Astrocyte (in vitro differentiated cells and primary cell): Measurements from ENCODE around the gene PIP4K2B. TPM values are rescaled to one million over a fixed set of nuclear protein-coding genes. Genes with fewer than 3 reads are reported as not detected.

Experiments used
- DNase-seq: peaks from one replicate; pipeline ENCODE4 v3.0.0-alpha.2; 2010; ENCODE audit warnings: low read depth
- FAIRE-seq: peaks from 2 replicates; lab custom pipeline; 2011; peaks lifted over from hg19 to GRCh38; lab: Jason Lieb, UNC
- H2AFZ ChIP-seq: 2 replicates; pipeline ENCODE4 v1.6.0; 2012; ENCODE audit warnings: low read depth, low read length, inconsistent platforms
- H3K27ac ChIP-seq: 2 replicates; pipeline ENCODE4 v1.5.1; 2011; ENCODE audit warnings: low read depth, low read length, inconsistent platforms
- H3K27me3 ChIP-seq: 2 replicates; pipeline ENCODE4 v1.6.0; 2011; ENCODE audit warnings: low read length, inconsistent platforms; ENCODE audit not compliant: insufficient read depth
- H3K36me3 ChIP-seq: 2 replicates; pipeline ENCODE4 v1.5.1; 2011; ENCODE audit warnings: low read length, inconsistent platforms; ENCODE audit not compliant: insufficient read depth
- H3K4me1 ChIP-seq: 2 replicates; pipeline ENCODE4 v1.5.1; 2011; ENCODE audit warnings: low read length, inconsistent platforms; ENCODE audit not compliant: insufficient read depth
- H3K4me2 ChIP-seq: 2 replicates; pipeline ENCODE4 v1.6.0; 2012; ENCODE audit warnings: low read length, inconsistent platforms
- H3K4me3 ChIP-seq: 2 replicates; pipeline ENCODE4 v1.5.1; 2011; ENCODE audit warnings: low read depth, mild to moderate bottlenecking, low read length, inconsistent platforms; ENCODE audit not compliant: insufficient read depth
- H3K79me2 ChIP-seq: 2 replicates; pipeline ENCODE4 v1.6.0; 2012; ENCODE audit warnings: mild to moderate bottlenecking, low read length, inconsistent platforms; ENCODE audit not compliant: insufficient read depth
- H3K9ac ChIP-seq: 2 replicates; pipeline ENCODE4 v1.6.0; 2012; ENCODE audit warnings: mild to moderate bottlenecking, low read length, inconsistent platforms
- H3K9me3 ChIP-seq: 2 replicates; pipeline ENCODE4 v1.5.1; 2012; ENCODE audit warnings: low read depth, mild to moderate bottlenecking, low read length, inconsistent platforms; ENCODE audit not compliant: insufficient read depth
- H4K20me1 ChIP-seq: 2 replicates; pipeline ENCODE4 v1.6.0; 2012; ENCODE audit warnings: low read length, inconsistent platforms; ENCODE audit not compliant: insufficient read depth
- H3K27ac Mint-ChIP-seq: one replicate; pipeline ENCODE4 v1.8.0; 2021; ENCODE audit warnings: mild to moderate bottlenecking, mixed read lengths; ENCODE audit not compliant: unreplicated experiment
- H3K27me3 Mint-ChIP-seq: one replicate; pipeline ENCODE4 v1.8.0; 2021; ENCODE audit warnings: low read depth, mixed read lengths; ENCODE audit not compliant: unreplicated experiment
- H3K36me3 Mint-ChIP-seq: one replicate; pipeline ENCODE4 v1.8.0; 2021; ENCODE audit warnings: low read depth, mixed read lengths; ENCODE audit not compliant: unreplicated experiment
- H3K4me1 Mint-ChIP-seq: one replicate; pipeline ENCODE4 v1.8.0; 2021; ENCODE audit warnings: low read depth, mixed read lengths; ENCODE audit not compliant: unreplicated experiment
- H3K4me3 Mint-ChIP-seq: one replicate; pipeline ENCODE4 v1.8.0; 2021; ENCODE audit warnings: mild to moderate bottlenecking, moderate library complexity, mixed read lengths; ENCODE audit not compliant: unreplicated experiment
- H3K9me3 Mint-ChIP-seq: one replicate; pipeline ENCODE4 v1.8.0; 2021; ENCODE audit warnings: mild to moderate bottlenecking, mixed read lengths; ENCODE audit not compliant: unreplicated experiment
- CTCF ChIP-seq: IDR thresholded peaks from 2 replicates; pipeline ENCODE4 v1.5.1; 2011; ENCODE audit warnings: low read depth, mild to moderate bottlenecking, inconsistent platforms, low read length, moderate library complexity; ENCODE audit not compliant: insufficient read depth
- EZH2 ChIP-seq: IDR thresholded peaks from 2 replicates; pipeline ENCODE4 v1.6.1; 2012; ENCODE audit warnings: mild to moderate bottlenecking, low read length, inconsistent platforms; ENCODE audit not compliant: insufficient read depth
- total RNA-seq: library from RNA; stranded (reverse); gene quantifications from 2 replicates; pipeline ENCODE4 v1.2.1, GENCODE V29; 2021

The PIP4K2B gene
- total RNA-seq, 1 donor from 2014 or later, result 58.2 TPM

- no peak overlapping the region for H3K4me3 Mint-ChIP-seq
- H4K20me1 ChIP-seq, result peaks cover 92% of the 10 kb centered on the region
These were observed 56.7 kb downstream of the PIP4K2B start for GRCh38 chr17:38742411-38743308.

GRCh38 chr17:38741921-38742410 is 57.4 kb downstream of the PIP4K2B start:
- H4K20me1 ChIP-seq, result peaks cover 89% of the 10 kb centered on the region
- peak overlapping the region; percentile 50 for H3K27ac ChIP-seq
- TF ChIP-seq CTCF, result no peak
- no peak for TF ChIP-seq EZH2
- no peaks in the 10 kb centered on the region for H3K9me3 ChIP-seq
- H3K9ac ChIP-seq, result peak overlapping the region; percentile 53
- peaks cover 82% of the 10 kb centered on the region for H3K79me2 ChIP-seq
- FAIRE-seq, result no peak
- Mint-ChIP-seq H3K4me1 (peaks cover 35% of the 10 kb centered on the region), H3K36me3 (peaks cover 7% of the 10 kb centered on the region), H3K27ac (peak overlapping the region; percentile 70), H3K27me3 (no peaks in the 10 kb centered on the region), H3K4me3 (no peak overlapping the region), H3K9me3 (peaks cover 2% of the 10 kb centered on the region)
- H3K4me2 ChIP-seq, result peak overlapping the region; percentile 54
- DNase-seq, result no peak
- no peak overlapping the region for H2AFZ ChIP-seq
- H3K4me1 ChIP-seq, result peaks cover 28% of the 10 kb centered on the region
- H3K27me3 ChIP-seq, result no peaks in the 10 kb centered on the region
- H3K4me3 ChIP-seq, result no peak overlapping the region
- peaks cover 11% of the 10 kb centered on the region for H3K36me3 ChIP-seq

More at GRCh38 chr17:38742411-38743308, 56.7 kb downstream of the PIP4K2B start:
- H3K79me2 ChIP-seq, result peaks cover 89% of the 10 kb centered on the region
- Mint-ChIP-seq H3K27me3 (no peaks in the 10 kb centered on the region), H3K36me3 (peaks cover 7% of the 10 kb centered on the region), H3K9me3 (peaks cover 2% of the 10 kb centered on the region), H3K27ac (peak overlapping the region; percentile 70), H3K4me1 (peaks cover 35% of the 10 kb centered on the region)
- no peak overlapping the region for H3K4me3 ChIP-seq
- H3K36me3 ChIP-seq, result peaks cover 9% of the 10 kb centered on the region
- H3K4me1 ChIP-seq, result peaks cover 28% of the 10 kb centered on the region
- H3K9me3 ChIP-seq, result no peaks in the 10 kb centered on the region
- peak overlapping the region; percentile 54 for H3K4me2 ChIP-seq
- no peak for FAIRE-seq
- no peak overlapping the region for H2AFZ ChIP-seq
- DNase-seq, result peak; percentile 60
- no peaks in the 10 kb centered on the region for H3K27me3 ChIP-seq
- no peak for TF ChIP-seq EZH2
- TF ChIP-seq CTCF, result no peak
- H3K27ac ChIP-seq, result peak overlapping the region; percentile 50
- peak overlapping the region; percentile 53 for H3K9ac ChIP-seq
